NCI-H146 treated with DMSO at 0.1 percent for 48 hours (cell line): ENCODE results near the gene DERL3.

ENCODE experiments used
- DNase-seq: peaks from one replicate; lab custom pipeline; 2025; ENCODE audit not compliant: unreplicated experiment; lab: John Stamatoyannopoulos, UW

Gene DERL3

DNA sequence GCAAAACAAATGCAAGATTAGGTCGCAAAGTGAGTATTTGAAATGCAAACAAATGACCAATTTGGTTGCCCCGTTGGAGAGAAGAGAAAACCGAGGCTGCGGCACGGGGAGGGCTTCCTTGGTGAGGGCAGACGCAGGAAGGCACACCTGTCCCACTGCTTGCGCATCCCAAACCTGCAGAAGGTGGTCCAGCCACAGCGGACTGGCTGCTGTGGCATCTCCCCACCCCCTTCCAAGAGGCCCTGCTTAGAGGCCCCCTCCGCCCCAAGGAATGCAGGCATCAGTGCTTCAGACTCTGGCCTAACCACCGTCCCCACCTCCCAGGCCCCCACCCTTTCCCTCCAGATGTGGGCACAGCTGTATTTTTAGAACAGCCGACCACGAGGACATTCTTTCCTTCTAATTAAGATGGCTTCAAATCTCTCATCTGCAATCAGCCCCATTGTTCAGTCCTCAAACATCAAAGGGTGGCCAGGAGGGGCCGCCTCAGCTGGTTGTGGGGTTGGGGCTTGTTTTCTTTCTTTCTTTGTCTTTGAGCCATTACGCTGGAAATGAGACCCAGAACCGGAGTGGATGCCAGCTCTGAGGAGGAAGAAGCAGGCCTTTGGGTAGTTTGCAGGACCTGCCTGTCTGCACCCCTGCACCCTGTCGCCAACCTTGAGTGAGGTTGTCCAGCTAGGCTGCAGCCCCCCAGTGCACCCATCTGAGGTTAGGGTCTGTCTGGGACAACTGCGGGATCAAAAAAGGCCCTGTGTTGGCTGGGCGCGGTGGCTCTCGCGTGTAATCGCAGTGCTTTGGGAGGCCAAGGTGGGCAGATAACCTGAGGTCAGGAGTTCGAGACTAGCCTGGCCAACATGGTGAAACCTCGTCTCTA lies 9.4 kb upstream of the DERL3 start:
- DNase-seq, result no peak

- no peak for DNase-seq
Measured at GRCh38 chr22:23847310-23847920, 8.6 kb upstream of the DERL3 start.

DNA sequence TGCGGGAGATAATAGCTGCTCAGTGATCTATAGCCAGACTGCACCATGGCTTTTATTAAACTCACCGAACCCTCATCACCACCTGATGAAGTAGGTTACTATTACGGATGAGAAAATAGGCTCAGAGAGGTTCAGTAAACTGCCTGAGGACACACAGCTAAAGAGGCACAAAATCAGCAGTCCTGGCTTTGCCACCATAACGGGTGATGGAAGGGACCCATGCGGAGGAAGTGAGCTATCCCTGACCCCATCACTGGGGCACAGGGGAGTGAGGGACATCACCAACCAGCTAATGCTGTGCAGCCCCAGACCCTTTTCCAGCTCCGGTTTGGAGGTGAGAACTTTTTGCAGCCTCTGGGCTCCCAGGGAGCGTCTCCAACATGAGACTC lies 7.3 kb upstream of the DERL3 start:
- DNase-seq, result no peak

GRCh38 chr22:23845265-23846080 lies 6.7 kb upstream of the DERL3 start:
- DNase-seq, result no peak

DNA sequence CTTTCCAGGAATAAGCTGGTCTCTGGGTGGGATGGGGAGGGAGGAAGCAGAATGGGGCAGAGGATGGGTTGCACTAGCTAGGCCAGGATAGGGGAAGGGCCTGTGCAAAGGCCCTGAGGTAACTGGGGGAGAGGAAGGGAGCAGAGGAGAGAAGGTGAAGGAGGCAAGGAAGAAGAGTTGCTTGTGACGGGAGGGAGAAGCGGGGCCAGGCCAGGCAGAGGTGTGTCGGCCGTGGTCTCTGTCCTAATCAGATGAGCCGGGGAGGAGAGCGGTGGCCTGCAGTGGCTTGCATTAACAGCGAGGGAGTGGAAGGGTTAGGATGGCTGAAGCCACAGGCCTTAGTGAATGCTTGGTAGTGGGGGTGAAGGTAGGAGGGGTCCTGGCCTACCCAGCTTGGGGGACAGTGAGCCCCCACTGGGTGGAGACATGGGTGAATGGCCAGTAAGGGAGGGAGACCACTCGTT lies 6.0 kb upstream of the DERL3 start:
- DNase-seq, result no peak

- no peak for DNase-seq
Measured at GRCh38 chr22:23842599-23842998, 3.8 kb upstream of the DERL3 start.

- no peak for DNase-seq
Measured at GRCh38 chr22:23841736-23842445, 3.1 kb upstream of the DERL3 start.

GRCh38 chr22:23841292-23841691 lies 2.5 kb upstream of the DERL3 start:
- no peak for DNase-seq

DNA sequence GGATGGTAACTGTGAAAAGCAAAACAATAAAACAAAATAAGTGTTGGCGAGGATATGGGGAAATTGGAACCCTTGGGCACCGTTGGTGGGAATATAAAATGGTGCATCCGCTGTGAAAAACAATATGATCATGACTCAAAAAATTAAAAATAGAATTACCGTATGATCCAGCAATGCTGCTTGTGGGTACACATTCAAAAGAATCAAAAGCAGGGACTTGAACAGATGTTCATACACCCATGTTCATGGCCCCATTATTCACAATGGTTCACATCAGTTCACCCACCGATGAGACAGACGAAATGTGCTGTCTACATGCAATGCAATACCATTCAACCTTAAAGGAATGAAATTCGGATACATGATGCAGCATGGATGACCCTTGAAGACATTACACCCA lies 1.2 kb upstream of the DERL3 start:
- no peak for DNase-seq

GRCh38 chr22:23837911-23838680 lies 710 bp downstream of the DERL3 start:
- no peak for DNase-seq

DNA sequence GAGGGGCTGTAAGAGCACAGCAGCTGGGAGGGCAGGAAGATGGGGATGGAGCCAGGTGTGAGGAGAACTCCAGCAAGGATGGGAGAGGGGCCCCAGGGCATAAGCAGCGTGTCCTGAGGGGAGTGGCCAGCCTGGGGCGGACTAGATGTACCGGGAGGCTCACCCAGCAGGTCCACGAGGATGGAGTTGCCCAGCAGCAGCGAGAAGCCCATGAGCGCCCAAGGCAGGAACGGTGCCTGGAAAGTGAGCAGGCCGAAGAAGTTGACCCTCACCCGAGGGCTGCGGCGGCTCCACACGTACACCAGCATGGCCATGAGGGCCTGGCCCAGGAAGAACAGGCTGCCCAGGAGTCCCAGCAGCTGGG lies 1.3 kb downstream of the DERL3 start:
- DNase-seq, result no peak

DNA sequence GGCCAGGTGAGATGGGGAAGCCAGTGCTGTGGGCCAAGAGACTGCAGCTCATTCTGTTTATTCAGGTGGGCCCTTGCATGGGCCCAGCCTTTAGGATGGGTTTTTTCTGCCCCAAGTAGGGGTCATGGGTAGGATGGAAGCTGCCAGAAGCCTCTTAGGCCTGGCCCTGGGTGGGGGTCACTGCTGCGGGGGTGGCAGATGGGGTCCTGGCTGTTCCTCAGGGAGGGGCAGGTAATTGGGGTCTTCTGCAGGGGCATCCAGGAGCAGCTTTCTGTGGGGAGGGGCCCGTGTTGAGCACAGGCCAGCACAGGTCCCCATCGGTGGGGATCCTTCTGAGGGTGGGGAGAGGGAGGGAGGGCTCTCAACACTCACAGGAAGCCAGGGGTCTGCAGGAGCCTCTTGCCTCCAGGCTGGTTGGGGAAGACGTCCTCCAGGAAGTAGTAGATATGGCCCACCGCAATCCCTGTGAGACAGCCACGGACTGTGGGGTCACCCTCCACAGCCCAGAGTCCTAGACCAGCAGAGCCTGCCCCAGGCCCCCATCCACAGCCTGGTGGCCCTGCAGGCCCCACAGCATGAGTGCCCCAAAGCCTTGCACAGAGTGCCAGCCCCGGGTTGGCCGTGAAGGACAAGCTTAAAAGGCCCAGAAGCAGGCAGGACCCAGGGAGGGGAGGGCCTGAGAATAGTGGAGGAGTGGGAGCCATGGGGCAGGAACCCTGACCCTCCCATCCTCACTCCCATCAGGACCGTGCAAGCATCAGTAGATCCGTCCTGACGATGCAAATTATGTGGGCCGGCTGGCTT lies 1.9 kb downstream of the DERL3 start:
- no peak for DNase-seq

DNA sequence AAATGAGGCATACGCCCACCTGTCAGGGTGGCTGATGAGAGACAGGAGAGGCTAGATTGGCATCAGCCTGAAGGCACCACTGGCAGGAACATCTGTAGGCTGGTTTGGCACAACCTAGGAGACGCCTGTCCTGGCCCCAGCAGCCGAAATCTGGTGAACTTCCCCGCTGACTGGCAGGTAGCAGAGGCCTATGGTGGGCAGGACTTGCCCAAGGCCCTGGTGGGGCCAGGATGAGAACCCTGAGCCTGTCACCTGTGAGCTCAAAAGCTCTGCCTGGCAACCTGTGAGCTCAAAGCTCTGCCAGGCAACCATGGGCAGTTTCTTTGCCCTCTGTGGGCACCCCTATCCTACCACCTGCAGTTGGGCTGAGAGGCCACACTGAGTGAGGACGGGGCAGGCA lies 2.5 kb downstream of the DERL3 start:
- no peak for DNase-seq

- no peak for DNase-seq
Measured at GRCh38 chr22:23835484-23836144, 3.2 kb downstream of the DERL3 start.

DNA sequence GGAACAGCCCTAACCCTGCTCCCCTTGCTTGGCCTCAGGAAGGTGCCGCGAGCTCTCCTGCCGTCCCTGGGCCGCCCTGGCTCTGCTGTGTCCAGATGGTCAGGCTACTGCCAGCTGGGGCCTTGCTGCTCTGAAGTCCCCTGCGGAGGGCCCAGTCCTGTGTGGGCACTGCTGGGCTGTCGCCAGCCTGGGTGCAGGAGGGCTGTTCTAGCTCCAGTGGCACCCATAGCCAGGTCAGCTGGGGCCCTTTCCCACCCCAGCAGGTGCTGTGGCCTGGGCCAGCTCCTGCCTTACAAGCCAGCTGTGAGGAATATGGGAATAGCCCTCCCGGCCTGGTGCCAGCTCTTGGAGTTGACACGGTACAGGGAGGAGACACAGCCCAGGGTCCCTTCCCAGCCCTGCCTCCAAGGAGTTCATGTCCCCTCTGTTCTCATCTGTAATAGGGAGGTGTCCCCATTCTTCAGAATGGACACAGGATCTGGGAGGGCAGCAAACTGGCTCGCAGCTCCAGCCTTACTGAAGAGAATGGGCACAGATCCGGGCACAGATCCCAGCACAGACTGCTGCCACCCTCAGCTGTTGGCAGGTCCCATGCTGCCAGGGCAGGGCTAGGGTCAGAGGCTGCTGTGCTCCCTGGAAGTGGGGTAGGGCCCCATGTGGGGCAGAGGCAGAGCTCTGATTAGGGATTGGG lies 3.9 kb downstream of the DERL3 start:
- no peak for DNase-seq

DNA sequence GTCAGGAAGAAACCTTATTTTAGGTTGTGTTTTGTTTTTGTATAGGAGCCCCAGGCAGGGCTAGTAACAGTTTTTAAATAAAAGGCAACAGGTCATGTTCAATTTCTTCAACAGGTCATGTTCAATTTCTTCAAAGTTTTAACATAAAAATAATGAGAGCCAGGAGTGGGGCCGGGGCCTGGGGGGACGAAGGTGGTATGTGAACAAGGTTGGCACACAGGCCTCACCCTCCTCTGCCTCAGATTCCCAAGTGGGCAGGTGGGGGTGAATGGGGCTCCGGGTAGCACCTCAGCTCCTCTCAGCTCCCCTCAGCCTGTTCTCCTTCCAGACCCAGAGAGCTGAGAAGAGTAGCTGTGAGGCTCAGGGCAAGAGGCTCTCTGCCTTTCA lies 4.4 kb downstream of the DERL3 start:
- DNase-seq, result no peak

GRCh38 chr22:23833911-23834317 lies 4.9 kb downstream of the DERL3 start:
- no peak for DNase-seq

GRCh38 chr22:23833017-23833751 lies 5.6 kb downstream of the DERL3 start:
- no peak for DNase-seq
